ENCODE results near the gene RNF34. TPM values are rescaled to one million over a fixed set of nuclear protein-coding genes. Genes with fewer than 3 reads are reported as not detected.

Gene RNF34
- total RNA-seq, 2 donors from 2014 or later, result 55.5 to 55.8 TPM

GRCh38 chr12:121428883-121429282 is 29.0 kb downstream of the RNF34 start:
- Histone ChIP-seq H3K27me3 (replicated peaks; ENCODE audit: insufficient read depth) (no peaks in the 10 kb centered on the region), H3K4me3 (no peak overlapping the region), H3K36me3 (peaks cover 58% of the 10 kb centered on the region), H3K27ac (no peak overlapping the region), H3K4me1 (ENCODE audit: control insufficient read depth in 1 of 2, low read depth in 2 of 2) (no peaks in the 10 kb centered on the region), H3K9me3 (no peaks in the 10 kb centered on the region)
- ATAC-seq (ENCODE audit: insufficient number of reproducible peaks, low FRiP score, low read depth) (no peak), DNase-seq (ENCODE audit: low spot score) (no peak)
- TF ChIP-seq, protein P1, sequence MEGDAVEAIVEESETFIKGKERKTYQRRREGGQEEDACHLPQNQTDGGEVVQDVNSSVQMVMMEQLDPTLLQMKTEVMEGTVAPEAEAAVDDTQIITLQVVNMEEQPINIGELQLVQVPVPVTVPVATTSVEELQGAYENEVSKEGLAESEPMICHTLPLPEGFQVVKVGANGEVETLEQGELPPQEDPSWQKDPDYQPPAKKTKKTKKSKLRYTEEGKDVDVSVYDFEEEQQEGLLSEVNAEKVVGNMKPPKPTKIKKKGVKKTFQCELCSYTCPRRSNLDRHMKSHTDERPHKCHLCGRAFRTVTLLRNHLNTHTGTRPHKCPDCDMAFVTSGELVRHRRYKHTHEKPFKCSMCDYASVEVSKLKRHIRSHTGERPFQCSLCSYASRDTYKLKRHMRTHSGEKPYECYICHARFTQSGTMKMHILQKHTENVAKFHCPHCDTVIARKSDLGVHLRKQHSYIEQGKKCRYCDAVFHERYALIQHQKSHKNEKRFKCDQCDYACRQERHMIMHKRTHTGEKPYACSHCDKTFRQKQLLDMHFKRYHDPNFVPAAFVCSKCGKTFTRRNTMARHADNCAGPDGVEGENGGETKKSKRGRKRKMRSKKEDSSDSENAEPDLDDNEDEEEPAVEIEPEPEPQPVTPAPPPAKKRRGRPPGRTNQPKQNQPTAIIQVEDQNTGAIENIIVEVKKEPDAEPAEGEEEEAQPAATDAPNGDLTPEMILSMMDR (IDR thresholded peaks at IDR 0.05), result no peak

DNA sequence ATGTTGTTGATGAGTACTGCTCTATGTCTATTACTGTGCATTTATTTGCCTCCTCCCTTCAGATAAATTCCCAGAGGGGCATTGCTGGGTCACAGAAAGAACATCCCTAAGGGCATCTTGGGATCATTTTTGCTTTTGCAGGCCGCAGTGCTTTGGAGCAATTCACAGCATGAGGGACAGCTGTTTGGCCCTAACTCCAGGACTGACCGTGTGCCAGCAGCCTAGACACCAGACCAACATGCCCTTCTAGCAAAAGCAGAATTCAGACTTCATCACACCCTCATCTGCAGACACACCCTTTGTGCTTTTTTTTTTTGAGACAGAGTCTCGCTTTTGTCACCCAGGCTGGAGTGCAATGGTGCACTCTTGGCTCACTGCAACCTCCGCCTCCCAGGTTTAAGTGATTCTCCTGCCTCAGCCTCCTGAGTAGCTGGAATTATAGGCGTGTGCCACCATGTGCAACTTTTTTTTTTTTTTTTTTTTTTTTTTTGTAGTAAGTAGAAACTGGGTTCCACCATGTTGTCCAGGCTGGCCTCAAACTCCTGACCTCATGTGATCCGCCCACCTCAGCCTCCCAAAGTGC is 31.0 kb downstream of the RNF34 start:
- no peak for DNase-seq (ENCODE audit: low spot score)
- Histone ChIP-seq H3K4me3 (no peak overlapping the region), H3K4me1 (ENCODE audit: control insufficient read depth in 1 of 2, low read depth in 2 of 2) (no peaks in the 10 kb centered on the region), H3K27ac (no peak overlapping the region), H3K9me3 (no peaks in the 10 kb centered on the region), H3K27me3 (replicated peaks; ENCODE audit: insufficient read depth) (no peaks in the 10 kb centered on the region), H3K36me3 (peaks cover 41% of the 10 kb centered on the region)
- no peak for ATAC-seq (ENCODE audit: insufficient number of reproducible peaks, low FRiP score, low read depth)
- TF ChIP-seq, protein P1 (IDR thresholded peaks at IDR 0.05), result no peak

GRCh38 chr12:121432740-121433480 is 33.0 kb downstream of the RNF34 start:
- no peaks in the 10 kb centered on the region for H3K9me3 ChIP-seq
- H3K4me1 ChIP-seq (ENCODE audit: control insufficient read depth in 1 of 2, low read depth in 2 of 2), result no peaks in the 10 kb centered on the region
- H3K4me3 ChIP-seq, result no peak overlapping the region
- ATAC-seq (ENCODE audit: insufficient number of reproducible peaks, low FRiP score, low read depth) (no peak), DNase-seq (ENCODE audit: low spot score) (no peak)
- H3K36me3 ChIP-seq, result peaks cover 29% of the 10 kb centered on the region
- no peaks in the 10 kb centered on the region for H3K27me3 ChIP-seq (replicated peaks; ENCODE audit: insufficient read depth)
- no peak overlapping the region for H3K27ac ChIP-seq
- TF ChIP-seq, protein P1 (IDR thresholded peaks at IDR 0.05), result no peak

- DNase-seq (ENCODE audit: low spot score) (no peak), ATAC-seq (ENCODE audit: insufficient number of reproducible peaks, low FRiP score, low read depth) (no peak)
- H3K27me3 ChIP-seq (replicated peaks; ENCODE audit: insufficient read depth), result no peaks in the 10 kb centered on the region
- peaks cover 29% of the 10 kb centered on the region for H3K36me3 ChIP-seq
- H3K27ac ChIP-seq, result no peak overlapping the region
- TF ChIP-seq, protein P1 (IDR thresholded peaks at IDR 0.05), result no peak
- H3K4me3 ChIP-seq, result no peak overlapping the region
- H3K4me1 ChIP-seq (ENCODE audit: control insufficient read depth in 1 of 2, low read depth in 2 of 2), result no peaks in the 10 kb centered on the region
- H3K9me3 ChIP-seq, result no peaks in the 10 kb centered on the region
Observed at GRCh38 chr12:121436706-121437105, 36.8 kb downstream of the RNF34 start.

GRCh38 chr12:121438905-121439304 is 39.0 kb downstream of the RNF34 start:
- Histone ChIP-seq H3K9me3 (no peaks in the 10 kb centered on the region), H3K4me3 (no peak overlapping the region), H3K27ac (no peak overlapping the region), H3K36me3 (peaks cover 25% of the 10 kb centered on the region), H3K27me3 (replicated peaks; ENCODE audit: insufficient read depth) (no peaks in the 10 kb centered on the region), H3K4me1 (ENCODE audit: control insufficient read depth in 1 of 2, low read depth in 2 of 2) (no peaks in the 10 kb centered on the region)
- DNase-seq (ENCODE audit: low spot score) (no peak), ATAC-seq (ENCODE audit: insufficient number of reproducible peaks, low FRiP score, low read depth) (no peak)
- TF ChIP-seq, protein P1 (IDR thresholded peaks at IDR 0.05), result no peak
